ENCODE data around the gene PLSCR3.

The PLSCR3 gene

DNA sequence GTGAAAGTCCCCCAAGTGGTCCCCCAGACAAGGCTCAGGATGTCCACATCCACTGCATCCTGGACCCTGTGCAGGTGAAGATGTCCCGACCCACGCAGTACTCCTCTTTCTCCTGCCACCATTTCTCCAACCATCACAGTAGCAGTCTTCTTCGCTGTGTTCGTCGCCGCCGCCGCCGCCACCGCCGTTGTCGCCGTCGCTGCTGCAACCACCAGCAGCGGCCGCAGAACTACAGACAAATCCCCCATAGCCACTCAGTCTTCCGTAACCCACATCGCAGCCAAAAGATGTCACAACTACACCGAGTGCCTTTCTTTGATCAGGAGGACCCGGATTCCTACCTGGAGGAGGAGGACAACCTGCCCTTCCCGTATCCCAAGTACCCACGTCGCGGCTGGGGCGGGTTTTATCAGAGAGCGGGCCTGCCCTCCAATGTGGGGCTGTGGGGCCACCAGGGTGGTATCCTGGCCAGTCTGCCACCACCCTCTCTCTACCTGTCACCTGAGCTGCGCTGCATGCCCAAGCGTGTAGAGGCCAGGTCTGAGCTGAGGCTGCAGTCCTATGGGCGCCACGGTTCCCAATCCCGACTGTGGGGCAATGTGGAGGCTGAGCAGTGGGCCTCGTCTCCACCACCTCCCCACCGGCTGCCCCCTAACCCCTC lies 32.0 kb upstream of the PLSCR3 start:
- no peak for DNase-seq (ENCODE audit: low read depth)

DNA sequence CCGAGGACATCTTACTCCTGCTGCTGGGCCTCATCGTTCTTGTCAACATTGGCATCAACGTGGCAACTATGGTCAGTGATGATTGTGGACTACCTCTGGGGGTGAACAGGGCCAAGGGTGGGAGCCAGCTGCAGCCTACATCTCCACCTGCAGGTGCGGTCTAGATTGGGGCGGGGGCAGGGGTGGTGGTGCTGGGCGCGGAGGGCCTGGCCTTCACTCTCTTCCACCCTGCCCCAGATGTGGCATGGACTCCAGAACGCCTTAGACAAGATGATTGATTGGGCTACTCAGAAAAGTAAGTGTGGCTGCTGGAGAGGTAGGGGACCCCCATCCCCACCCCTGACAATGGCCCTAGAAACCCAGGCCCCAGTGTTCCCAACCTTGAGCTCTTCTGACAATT lies 31.4 kb upstream of the PLSCR3 start:
- no peak for DNase-seq (ENCODE audit: low read depth)

DNA sequence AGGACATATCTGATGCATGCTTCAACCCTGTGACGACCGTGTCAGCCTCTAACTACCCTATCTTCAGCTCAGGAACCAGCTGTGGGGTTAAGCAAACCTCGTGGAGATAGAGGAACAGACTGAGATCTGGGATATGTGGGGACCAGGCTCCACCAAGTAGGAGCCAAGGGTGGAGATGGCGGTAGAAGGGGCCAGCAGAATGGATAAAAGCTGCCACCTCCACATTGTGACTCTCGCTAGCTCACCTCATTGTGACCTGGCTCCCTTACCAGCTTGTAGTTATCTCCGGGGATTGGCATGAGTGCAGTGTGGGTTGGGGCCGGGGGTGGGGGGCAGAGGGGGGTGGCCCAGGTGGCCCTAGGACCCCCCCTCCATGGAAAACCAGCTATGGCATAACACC lies 31.0 kb upstream of the PLSCR3 start, which contains the start of gene SPEM2:
TSS of gene SPEM2 (plus strand) at position 301 of the 400 bp plus-strand sequence. CDS start at position 374, 73 bp downstream.
- DNase-seq (ENCODE audit: low read depth) = no peak

DNA sequence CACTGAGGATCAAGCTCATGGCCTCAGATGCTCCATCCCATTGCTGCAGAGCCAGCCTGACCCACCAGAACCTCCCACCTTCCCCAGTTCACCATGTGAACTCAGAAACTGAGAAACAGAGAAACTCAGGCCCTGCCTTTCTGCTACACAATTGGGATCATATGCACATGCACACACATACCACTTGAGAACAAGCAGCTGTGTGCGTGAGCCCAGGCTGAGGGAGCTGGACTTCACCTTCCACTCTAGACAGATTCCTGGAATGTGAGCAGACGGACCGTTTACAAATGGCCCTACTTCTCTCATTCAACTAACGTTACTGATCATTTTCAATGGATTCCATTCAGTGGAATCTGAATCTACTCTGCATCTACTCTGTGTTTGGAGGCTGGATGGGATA lies 29.4 kb upstream of the PLSCR3 start:
- no peak for DNase-seq (ENCODE audit: low read depth)

DNA sequence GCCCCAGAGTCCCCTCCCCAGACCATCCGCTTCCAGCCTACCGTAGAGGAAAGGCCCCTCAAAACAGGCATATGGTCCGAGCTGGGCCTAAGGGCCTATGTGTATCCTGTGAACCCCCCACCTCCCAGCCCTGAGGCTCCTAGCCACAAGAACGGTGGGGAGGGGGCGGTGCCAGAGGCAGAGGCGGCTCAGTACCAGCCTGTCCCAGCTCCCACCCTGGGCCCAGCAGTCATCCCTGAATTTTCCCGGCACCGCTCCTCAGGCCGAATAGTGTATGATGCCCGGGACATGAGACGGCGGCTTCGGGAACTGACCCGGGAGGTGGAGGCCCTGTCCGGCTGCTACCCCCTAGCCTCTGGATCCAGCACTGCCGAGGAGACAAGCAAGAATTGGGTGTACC lies 26.9 kb upstream of the PLSCR3 start:
- no peak for DNase-seq (ENCODE audit: low read depth)

DNA sequence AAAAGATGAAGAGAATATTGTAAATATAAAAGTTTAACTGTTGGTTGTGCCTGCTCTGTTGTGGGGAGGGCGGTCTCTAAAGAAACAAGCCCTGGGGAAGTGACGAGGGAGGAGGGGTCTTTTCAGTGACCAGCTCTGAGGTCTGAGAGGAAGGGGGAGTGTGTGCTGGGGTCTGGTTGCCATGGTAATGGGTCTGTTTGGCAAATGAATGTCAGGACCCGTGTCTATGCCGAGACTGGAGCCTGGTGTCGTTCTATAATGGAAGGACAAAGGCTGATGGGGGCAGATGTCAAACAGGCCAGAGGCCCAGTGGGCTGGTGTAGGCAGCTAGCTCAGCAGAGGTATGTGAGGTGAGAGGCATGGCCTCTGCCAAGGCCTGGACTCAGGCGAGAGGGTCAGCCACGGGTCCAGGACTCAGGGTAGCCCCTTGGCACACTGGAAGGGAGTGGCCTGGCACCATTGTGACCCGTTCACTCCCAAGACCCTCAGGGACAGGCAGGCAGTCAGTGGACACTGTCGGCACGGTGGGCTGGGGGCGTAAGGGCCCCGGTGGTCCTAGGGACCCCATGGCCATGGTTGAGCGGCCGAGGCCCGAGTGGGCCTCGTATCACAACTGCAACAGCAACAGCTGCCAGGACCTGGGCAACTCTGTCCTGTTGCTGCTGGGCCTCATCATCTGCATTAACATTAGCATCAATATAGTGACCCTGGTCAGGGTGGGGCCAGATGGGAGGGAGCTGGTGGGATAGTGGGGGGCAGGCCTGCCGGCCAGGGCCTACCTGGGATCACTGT lies 25.7 kb upstream of the PLSCR3 start, which contains the start of gene SPEM1:
TSS of gene SPEM1 (plus strand) at position 506 of the 792 bp plus-strand sequence. CDS start at position 567, 61 bp downstream.
- DNase-seq (ENCODE audit: low read depth) = no peak

DNA sequence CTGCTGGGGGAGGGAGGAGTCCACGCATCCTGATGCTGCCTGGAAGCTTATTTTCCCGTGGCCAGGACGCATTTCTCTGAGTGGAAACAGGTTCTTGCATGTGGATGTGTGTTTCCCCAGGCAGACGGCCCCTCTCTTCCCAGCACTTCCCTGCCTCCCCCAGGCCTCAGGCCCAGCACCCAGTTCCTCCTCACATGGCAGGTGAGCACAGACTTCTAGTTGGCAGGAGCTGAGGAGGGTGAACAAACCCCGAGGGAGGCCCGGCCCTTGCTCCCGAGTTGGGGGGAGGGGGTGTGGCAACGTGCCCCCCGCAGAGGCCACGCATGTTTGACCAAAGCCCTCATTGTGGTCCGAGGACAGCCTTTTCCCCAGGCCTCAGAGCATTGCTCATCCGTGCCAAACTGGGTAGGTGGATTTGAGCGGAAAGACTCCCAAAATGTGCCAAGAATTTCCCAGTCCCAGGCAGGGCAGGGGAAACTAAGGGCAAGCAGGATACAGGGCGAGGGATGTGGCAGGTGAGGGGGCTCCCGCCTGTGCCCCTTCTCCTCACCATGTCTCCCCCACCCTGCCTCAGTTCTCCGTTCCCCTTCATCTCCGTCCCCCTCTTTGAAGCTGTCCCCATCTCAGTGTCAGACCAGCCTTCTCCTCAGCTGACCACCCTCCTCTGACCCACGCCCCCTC lies 24.3 kb upstream of the PLSCR3 start:
- DNase-seq (ENCODE audit: low read depth) = no peak

DNA sequence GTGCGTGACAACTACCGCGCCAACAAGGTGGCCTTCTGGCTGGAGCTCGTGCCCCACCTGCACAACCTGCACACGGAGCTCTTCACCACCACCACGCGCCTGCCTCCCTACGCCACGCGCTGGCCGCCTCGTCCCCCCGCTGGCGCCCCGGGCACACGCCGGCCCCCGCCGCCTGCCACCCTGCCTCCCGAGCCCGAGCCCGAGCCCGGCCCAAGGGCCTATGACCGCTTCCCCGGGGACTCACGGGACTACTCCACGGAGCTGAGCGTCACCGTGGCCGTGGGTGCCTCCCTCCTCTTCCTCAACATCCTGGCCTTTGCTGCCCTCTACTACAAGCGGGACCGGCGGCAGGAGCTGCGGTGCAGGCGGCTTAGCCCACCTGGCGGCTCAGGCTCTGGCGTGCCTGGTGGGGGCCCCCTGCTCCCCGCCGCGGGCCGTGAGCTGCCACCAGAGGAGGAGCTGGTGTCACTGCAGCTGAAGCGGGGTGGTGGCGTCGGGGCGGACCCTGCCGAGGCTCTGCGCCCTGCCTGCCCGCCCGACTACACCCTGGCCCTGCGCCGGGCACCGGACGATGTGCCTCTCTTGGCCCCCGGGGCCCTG lies 22.8 kb upstream of the PLSCR3 start:
- DNase-seq (ENCODE audit: low read depth) = no peak

DNA sequence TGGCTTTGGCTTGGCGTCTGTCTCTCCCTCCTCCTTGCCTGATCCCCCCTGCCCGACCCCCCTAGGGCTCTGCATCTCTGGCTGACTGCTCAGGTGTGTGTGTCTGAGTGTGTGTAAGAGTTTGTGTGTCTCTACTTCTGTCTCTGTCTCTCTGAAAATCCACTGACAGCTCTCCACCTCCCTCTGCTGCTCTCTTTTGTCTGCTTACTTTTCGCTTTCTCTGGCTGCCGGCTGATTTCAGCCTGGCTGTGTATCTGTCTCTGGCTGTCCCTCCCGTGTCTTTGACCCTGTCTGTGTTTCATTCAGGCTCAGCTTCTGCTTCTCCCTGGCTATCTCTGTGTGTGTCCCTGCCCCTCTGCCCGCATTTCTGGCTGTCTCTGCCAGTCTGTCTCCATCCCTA lies 22.0 kb upstream of the PLSCR3 start:
- DNase-seq (ENCODE audit: low read depth) = no peak

DNA sequence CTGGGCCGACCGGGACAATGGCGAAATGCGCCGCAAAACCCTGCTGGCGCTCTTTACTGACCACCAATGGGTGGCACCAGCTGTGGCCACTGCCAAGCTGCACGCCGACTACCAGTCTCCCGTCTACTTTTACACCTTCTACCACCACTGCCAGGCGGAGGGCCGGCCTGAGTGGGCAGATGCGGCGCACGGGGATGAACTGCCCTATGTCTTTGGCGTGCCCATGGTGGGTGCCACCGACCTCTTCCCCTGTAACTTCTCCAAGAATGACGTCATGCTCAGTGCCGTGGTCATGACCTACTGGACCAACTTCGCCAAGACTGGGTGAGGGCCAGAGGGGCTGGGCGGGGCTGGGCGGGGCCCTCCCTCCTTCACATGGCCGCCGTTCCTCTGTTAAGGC lies 21.5 kb upstream of the PLSCR3 start:
- no peak for DNase-seq (ENCODE audit: low read depth)

DNA sequence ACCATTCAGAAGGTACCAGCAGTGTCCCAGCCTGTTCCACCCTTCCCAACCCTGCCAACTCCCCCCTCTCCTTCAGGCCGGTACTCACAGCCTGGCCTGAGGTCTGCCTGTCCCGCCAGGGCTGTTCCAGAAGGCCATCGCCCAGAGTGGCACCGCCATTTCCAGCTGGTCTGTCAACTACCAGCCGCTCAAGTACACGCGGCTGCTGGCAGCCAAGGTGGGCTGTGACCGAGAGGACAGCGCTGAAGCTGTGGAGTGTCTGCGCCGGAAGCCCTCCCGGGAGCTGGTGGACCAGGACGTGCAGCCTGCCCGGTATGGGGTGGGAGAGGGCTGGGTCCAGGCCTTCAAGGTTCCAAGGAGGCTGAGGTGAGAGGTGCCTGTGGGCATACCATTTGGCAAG lies 20.5 kb upstream of the PLSCR3 start:
- no peak for DNase-seq (ENCODE audit: low read depth)

DNA sequence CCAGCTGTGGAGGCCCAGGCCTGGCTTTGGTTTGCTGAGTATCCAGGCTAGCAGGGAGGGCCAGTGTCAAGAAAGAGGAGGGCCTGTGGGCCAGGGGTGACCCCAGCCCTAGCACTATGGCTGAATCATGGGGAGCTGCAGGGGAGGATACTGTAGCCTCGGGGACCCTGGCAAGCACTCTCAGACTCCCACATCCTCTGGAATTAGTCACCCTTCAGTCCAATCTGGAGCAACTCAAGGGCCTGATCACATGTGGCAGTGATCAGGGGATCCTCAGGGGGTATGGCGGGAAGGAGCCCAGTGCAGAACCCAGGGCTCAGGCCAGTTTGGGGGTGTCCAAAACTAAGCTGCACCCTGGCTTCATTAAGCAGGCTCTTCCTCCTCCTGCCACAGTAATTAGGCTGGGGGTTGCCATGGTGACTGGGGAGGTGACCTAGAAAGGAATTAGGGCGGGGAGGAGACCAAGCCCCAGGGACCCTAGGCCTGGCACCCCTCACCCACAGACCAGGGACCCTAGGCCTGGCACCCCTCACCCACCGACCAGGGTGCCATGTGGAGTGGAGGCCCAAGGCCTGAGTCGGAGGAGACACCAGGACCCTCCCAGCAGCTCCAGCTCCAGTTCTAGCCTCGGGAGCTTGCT lies 19.1 kb upstream of the PLSCR3 start:
- DNase-seq (ENCODE audit: low read depth) = no peak

DNA sequence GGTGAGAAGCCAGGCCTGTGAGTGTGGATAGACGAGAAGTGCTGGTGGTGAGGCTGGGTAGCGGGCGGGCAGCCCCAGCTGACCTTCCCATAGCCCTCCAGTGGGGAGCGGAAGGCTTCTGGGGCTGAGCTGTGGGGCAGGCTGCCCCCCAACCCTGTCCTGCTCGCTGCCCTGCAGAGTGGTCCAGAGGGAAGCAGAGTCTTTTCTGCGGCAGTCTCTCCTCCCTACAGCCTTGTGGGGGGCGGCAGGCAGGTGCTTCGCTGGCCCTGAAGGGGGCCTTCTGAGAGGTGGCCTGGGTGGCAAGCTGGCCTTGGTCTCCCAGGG lies 17.1 kb upstream of the PLSCR3 start:
- no peak for DNase-seq (ENCODE audit: low read depth)

DNA sequence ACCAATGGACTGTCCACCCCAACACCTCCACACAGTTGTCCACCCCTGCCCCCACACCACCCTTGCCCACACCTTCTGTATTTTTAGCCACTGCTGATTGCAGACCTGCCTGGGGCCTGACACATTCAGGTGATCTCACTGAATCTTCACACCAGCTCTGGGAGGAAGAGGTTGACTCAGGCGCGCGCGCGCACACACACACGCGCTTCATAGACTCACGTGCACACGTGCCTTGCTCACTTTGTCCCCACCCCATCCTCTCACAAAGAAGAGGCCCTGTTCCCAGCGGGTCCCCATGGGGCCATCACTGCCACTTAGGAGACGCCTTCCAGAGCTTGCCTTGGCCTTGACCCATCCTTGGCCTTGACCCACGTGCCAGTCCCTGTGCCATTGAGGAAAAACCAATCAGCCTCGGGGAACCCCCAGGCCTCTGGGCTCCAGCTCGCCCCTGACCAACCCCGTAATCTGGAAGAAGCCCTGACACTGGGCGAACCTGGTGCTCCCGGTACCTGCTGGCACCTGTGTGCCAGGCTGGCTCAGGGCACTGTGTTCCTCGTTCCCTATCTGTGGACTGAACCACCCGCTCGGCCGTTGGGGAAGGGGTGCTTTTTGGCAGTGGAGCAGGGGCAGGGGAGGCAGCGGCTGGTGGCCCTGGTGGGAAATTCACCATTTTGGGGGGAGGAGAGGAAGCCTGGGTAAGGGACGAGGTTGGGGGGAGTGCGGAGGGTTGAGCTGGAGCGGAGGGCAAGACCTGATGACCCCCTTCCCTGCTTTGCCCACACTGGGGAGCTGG lies 16.5 kb upstream of the PLSCR3 start:
- DNase-seq (ENCODE audit: low read depth) = no peak

DNA sequence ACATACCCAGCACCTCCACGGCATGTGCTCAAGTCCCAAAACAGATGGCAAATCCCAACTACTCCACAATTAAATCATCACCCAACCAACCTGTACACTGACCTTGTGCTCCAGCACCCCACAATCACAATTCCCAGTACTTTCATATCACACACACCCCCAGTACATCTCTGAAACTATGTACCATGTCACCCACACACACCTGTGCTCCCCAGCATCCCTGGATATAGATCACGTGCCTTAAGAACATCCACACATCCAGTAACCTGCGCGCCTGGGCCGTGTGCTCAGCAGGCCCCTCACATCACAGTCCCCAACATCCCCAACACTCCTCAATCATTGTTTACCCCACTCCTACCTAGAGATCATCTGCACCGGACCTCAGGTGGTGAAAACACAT lies 15.4 kb upstream of the PLSCR3 start:
- no peak for DNase-seq (ENCODE audit: low read depth)

DNA sequence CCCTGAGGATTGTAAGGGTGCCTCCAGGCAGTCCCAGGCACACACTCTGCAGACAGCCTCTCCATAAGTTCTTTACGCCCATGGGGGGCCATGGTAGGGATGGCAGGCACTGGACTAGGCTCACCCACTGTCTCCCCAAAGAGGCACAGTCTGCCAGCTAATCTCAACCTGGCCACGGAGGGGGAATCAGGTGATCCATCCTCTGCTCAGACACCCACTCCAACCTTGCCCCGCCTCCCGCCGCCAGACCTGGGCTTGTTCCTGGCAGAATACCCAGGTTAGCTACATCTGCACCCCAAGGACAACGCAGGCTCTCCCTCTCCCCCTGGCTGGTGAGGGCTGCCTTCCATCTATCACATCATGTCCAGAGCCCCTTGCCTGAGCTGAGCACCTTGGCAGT lies 14.5 kb upstream of the PLSCR3 start:
- no peak for DNase-seq (ENCODE audit: low read depth)

DNA sequence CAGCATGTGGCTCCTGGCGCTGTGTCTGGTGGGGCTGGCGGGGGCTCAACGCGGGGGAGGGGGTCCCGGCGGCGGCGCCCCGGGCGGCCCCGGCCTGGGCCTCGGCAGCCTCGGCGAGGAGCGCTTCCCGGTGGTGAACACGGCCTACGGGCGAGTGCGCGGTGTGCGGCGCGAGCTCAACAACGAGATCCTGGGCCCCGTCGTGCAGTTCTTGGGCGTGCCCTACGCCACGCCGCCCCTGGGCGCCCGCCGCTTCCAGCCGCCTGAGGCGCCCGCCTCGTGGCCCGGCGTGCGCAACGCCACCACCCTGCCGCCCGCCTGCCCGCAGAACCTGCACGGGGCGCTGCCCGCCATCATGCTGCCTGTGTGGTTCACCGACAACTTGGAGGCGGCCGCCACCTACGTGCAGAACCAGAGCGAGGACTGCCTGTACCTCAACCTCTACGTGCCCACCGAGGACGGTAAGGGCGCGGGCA lies 14.0 kb upstream of the PLSCR3 start:
- DNase-seq (ENCODE audit: low read depth) = no peak

DNA sequence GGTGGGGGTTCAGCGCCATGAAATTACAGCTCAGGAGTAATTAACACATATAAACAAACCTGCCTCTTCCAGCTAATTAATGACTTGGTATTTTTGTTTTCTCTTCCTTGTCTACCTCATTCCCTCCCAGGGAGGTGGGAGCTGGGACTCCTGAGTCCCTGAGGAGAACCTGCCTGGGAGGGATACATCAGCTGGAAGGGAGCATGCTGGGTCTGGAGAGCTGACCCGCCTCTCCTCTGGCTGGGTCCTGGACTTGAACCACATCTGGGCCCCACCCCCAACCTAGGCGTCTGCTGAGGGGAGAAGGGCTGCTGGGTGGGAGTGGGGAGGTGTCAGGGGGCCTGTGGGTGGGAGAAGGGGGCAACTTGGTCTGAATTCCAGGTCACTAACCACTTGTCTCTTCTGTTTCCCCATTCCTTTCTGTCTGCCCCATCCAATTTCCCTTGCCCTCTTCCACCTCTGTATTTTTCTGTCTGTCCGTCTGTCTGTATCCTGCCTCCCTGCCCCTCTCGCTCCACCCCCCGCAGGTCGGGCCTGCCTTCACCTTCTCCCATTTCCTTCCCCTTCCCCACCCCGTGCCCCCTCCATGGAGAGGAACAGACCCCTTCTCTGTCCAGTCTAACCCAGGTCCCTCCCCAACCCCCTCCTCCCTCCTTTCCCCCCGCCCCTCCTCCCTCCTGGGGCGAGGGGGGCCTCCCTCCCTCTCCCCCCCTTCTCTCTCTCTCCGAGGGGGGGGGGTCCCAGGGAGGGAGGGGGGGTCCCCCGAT lies 13.3 kb upstream of the PLSCR3 start, which contains the start of gene NLGN2:
TSS of gene NLGN2 (plus strand) at position 361 of the 767 bp plus-strand sequence. CDS start 411 bp downstream, outside the sequence.
- DNase-seq (ENCODE audit: low read depth) = no peak

DNA sequence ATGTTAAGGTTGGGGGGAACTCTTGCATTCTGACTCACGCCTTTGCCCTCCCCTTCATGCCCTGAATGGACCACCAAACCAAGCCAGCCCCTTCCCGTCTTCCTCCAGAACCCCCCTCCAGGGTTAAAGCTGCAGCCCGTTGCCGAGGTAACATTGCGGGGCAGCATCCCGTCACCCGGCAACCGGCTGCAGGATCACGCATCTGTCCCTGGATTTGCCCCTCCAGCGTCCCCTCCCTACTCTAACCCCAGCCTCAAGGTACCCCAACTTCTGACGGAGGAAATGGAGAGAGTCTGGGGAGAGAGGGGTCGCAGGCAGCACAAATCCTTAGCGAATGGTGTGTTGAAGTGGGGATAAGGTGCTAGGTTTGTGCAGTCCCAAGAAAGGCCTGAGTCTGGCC lies 12.8 kb upstream of the PLSCR3 start:
- DNase-seq (ENCODE audit: low read depth) = no peak

DNA sequence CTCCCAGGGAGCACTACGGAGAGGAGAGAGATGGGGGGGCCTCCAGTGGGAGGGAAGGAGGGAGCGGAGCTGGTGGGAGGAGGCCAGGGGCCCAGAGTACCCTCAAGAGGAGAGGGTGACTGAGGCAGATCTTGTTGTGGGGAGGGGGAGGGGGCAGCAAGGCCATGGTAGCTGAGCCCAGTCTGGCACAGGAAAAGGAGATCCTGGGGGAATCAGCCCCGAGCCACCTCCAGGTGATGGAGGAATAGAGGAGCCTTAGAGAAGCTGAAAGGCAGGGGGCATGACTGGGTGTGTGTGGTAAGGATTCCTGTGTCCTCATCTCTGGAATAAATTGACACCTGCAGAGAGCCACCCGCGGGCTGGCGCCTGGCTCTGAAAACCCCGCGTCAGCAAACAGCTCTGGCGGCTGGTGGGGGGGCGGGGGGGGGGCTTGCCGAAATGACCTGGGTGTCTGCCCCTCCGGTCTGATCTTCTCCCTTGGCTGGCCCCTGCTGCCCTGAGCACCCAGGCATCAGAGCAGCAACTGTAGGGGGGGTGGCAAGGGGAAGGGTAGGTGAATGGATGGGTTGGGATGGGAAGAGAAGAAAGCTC lies 12.0 kb upstream of the PLSCR3 start:
- no peak for DNase-seq (ENCODE audit: low read depth)

Data from T follicular helper cell (primary cell).